ENCODE results near the gene ZNF816. TPM values are rescaled to one million over a fixed set of nuclear protein-coding genes. Genes with fewer than 3 reads are reported as not detected.
"Not testable (repeated sequence)": the region's sequence is repeated elsewhere in the genome, so short reads cannot be mapped to it uniquely, and the experiment has no call there.

The ZNF816 gene
- polyA plus RNA-seq, 1 donor, result 18.3 TPM

DNA sequence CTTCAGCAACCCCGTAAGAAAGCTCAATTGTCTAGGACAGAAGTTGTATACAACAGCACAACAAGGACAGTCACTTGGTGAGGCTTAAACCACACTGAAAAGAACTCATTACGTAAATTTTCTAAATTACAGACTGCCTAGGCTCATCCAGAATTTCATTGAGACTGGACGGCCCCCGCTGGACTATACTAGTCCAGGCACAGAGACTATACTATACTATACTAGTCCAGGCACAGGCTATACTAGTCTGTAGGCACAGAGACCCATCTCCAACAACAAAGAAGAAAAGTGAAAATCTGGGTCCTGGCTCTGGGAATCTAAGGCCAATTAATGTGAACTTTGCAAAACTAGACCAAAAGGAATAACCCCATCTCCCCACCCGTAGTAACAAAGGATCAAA lies 700 bp downstream of the ZNF816 start:
- DNase-seq, result no peak

DNA sequence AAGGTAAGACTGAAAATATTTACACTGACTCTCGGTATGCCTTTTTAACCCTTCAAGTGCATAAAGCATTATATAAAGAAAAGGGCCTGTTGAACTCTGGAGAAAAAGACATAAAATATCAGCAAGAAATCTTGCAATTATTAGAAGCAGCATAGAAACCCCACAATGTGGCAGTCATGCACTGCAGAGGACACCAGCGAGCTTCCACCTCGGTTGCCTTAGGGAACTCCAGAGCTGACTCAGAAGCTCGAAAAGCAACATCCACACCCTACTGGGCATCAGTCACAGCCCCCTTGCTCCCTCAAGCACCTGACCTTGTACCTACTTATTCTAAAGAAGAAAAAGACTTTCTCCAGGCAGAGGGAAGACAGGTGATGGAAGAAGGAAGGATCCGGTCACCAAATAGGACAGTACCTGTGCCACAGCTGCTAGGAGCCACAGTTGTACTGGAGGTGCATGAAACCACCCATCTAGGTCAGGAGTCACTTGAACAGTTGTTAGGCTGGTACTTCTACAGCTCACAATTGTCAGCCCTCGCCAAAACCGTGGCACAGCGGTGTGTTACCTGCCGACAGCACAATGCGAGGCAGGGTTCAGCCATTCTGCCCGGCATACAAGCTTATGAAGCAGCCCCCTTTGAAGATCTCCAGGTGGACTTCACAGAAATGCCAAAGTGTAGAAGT lies 2.9 kb downstream of the ZNF816 start:
- DNase-seq, result no peak

DNA sequence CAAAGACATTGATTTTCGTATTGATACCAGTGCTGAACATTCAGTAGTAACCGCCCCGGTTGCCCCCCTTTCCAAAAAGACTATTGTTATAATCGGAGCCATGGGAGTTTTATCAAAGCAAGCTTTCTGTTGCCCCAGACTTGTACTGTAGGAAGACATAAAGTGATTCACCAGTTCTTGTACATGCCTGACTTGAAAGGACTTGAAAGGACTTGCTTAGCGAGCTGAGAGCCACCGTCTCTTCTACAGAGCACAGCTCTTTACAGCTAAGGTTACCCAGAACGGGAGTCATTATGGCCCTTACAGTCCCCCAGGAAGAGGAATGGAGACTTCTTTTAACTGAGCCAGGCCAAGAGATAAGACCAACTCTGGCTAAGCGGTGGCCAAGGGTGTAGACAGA lies 5.1 kb downstream of the ZNF816 start:
- DNase-seq, result no peak

DNA sequence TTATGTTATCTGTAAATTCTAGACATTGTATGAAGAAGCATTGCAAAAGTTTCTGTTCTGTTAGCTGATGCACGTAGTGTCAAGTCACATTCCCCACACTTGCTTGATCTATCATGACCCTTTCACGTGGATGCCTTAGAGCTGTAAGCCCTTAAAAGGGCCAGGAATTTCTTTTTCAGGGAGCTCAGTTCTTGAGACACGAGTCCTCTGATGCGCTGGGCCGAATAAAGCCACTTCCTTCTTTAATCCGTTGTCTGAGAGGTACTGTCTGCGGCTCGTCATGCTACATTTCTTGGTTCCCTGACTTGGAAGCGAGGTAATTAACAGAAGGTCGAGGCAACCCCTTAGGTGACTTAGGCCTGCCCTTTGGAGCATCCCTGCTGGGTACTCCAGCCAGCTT lies 5.8 kb downstream of the ZNF816 start:
- no peak for DNase-seq

DNA sequence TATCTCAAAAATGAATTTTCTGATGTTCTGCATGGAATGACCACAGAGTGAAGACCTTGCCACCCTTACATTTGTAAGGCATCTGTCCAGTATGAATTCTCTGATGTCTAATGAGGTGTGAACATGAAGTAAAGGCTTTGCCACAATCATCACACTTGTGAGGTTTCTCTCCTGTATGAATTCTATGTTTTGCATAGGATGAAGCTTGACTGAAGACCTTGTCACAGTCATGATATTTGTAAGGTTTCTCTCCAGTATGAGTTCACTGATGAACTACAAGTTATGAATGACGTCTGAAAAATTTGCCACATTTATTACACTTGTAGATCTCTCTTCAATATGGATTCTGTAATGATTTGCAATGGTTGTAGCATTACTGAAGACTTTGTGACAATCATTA lies 13.3 kb downstream of the ZNF816 start:
- DNase-seq, result no peak

DNA sequence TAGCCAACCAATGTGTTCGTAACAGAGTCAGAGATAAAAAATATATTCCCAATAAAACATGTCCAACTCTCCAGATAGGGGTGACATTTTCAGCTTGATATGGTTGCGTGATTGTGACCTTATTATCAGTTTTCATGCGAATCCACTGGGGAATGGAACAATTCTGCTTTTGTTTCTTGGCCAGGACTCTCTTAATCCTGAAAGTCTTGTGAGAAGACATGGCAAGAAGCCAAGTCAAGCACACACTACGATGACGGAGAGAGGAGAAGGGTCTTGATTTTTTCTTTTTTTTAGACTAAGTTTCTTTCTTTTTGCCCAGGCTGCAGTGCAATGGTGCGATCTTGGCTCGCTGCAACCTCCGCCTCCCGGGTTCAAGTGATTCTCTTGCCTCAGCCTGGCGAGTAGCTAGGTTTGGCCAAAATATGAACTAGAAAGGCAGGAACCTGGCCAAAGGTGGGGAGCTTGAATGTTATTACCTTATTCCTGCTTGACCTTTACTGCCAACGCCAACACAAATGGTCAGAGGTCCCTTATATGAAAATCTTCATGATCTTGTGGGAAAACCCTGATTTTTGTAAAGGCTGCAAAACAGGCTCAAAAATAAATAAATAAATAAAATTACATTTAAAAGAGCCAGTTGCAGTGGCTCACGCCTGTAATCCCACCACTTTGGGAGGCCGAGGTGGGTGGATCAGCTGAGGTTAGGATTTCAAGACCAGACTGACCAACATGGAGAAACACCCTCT lies 14.5 kb downstream of the ZNF816 start:
- no peak for DNase-seq

DNA sequence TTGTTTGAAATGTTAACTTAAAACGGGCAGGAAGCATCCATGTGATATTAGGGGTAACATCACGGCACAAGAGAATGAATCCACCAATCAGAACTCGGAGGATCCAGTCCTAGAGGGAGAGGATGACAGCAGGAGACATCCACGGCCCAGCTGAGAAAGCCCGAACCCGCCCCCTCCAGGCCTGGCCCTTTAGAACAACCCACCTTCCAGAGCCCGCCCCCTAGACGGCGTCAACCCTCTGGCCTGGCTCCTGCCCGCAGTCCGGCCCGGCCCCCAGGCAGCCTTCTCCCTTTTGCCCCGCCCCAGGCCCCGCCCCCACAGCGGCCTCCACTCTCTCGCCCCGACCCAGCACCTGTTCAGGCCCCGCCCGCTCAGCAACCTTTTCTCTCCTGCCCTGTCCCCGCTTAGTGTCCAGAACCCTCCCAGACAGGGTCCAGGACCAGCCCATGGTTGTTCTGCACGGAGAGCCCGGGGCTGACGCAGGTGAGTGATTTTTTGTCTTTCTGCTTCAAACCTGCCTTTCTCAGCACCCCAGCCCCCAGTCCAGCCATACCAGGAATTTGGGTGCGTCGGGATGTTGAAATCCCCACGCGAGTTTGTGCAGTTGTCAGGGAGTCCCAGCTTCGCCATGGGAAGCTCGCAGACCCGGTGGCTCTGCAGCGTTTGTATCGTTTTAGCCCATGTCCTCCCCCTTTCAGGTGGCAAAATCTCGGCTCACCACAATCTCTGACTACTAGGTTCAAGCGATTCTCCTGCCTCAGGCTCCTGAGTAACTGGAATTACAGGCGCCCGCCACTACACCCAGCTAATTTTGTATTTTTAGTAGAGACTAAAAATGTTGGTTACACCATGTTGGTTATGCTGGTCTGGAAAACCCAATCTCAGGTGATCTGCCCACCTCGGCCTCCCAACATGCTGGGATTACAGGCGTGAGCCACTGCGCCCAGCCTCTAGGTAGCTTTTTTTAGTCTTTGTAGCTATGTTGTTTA lies 16.1 kb downstream of the ZNF816 start:
- peak; percentile 82 for DNase-seq

DNA sequence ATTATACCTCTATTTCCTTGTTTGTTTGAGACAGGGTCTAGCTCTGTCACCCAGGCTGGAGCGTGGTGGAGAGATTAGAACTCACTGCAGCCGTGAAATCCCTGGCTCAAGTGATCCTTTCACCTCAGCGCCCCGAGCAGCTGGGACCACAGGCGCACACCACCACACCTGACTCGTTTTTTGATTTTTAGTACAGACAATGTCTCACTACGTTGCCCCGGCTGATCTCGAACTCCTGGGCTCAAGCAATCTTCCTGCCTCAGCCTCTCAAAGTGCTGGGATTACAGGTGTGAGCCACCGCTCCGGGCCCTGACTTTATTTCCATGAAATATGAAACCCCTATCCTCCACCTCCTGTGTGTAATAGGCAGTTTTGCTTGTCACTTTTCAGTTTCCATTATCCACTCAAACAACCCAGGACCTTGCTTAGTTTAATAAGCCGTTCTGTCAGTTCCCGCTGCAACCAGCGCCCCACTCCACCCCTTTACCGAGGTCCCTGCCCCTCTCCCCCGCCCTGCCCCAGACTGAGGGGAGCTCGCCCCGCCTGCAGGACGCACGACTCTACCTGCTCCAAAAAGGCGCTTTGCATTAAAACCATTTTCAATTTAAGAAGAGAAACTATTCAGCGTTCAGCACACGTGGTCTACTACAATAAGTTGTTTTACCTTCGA lies 16.9 kb downstream of the ZNF816 start:
- no peak for DNase-seq

DNA sequence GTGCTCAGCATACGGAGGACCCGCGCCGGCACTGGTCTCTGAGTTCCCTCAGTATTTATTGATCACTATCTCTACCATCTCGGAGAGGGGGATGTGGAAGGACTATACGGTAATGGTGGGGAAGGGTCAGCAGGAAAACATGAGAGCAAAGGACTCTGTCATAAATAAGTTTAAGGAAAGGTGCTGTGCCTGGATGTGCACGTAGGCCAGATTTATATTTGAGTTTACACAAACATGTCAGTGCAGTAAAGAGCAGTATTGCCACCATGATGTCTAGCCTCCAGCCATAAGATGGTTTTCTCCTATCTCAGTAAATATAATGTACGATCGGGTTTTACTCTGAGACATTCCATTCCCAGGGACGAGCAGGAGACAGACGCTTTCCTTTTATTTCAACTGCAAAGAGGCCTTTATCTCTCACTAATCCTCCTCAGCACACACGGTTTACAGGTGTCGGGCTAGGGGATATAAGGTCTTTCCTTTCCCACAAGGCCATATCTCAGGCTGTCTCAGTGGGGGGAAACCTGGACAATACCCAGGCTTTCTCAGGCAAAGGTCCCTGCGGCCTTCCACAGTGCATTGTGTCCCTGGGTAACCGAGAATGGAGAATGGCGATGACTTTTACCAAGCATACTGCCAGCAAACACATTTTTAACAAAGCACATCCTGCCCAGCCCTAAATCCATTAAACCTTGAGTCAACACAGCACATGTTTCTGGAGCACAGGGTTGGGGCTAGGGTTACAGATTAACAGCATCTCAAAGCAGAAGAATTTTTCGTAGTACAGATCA lies 17.8 kb downstream of the ZNF816 start:
- not testable (repeated sequence) for DNase-seq

DNA sequence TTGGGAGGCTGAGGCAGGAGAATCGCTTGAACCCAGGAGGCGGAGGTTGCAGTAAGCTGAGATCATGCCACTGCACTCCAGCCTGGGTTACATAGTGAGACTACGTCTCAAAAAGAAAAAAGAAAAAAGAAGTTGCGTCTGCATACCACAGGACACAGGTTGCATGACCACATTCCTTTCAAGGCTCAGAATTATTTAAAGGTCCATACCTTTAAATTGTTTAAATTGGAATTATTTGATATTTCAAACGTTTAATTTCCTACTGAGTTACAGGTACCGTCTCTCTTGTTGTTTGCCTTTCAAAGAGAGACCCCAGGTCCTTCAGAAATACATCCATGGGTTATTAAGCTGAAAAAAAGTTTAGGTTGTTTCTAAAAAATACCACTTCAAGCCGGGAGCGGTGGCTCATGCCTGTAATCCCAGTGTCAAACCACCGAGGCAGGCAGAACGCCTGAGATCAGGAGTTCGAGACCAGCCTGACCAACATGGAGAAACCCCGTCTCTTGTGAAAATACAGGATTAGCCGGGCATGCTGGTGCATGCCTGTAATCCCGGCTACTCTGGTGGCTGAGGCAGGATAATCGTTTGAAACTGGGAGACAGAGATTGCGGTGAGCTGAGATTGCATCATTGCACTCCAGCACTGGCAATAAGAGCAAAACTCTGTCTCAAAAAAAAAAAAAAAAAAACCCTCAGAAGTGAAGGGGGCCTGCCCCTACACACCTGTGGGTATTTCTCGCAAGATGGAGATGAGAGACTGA lies 18.6 kb downstream of the ZNF816 start:
- DNase-seq, result no peak

DNA sequence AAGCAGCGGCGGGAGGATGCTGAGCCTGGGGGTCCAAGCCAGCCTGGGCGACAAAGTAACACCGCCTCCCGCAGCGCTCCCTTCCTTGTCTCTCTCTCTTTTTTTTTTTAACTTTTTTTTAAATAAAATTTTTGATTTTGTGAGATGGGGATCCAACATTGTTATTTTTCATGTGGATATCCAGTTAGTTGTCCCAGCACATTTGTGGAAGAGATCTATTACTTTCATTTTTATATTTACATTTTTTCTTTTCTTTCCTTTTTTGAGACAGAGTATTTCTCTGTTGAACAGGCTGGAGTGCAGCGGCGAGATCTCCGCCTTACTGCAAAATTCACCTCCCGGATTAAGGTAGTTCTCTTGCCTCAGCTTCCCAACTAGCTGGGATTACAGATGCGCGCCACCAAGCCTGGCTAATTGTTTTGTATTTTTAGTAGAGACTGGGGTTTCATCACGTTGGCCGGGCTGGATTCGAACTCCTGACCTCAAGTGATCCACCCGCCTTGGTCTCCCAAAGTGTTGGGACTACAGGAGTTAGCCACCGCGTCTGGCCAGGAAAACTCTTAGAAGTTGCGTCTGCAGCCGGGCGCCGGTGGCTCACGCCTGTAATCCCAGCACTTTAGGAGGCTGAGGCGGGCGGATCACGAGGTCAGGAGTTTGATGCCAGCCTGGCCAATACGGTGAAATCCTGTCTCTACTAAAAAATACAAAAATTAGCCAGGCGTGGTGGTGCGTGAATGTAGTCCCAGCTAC lies 19.4 kb downstream of the ZNF816 start:
- no peak for DNase-seq

DNA sequence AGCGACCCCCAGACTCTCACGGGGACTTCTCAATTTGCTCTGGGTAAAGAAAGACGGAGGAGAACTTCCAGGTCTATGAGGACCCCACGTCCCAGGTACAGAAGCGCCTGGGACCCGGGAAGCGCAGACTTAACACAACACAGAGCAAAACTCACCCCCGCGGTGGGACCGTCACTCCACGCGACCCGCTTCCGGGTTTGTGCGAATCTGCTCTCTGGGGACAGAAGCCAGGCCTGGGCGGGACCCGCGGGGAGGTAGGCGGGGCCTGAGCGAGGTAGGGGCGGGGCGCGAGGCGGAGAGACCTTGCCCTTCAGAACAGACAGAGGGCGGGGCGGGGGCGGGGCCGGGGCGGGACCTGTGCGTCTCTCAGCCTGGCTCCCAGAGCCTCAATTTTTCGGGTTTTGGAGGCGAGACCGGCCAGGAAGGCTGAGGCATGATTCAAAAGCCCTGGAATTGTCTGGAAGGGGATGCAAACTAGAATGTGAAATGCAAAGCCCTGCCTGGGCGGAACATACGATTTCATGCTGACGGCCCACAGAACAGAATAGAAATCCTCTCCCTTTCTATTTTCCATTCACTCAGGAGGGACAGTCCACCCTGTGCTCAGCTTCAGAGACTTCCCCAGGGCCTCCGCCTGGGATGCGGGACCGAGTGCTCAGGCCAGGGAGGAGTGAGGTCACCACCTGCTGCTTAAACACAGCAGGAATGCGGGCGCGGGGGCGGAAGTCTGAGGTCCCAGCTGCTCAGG lies 20.1 kb downstream of the ZNF816 start:
- DNase-seq, result peak; percentile 82

DNA sequence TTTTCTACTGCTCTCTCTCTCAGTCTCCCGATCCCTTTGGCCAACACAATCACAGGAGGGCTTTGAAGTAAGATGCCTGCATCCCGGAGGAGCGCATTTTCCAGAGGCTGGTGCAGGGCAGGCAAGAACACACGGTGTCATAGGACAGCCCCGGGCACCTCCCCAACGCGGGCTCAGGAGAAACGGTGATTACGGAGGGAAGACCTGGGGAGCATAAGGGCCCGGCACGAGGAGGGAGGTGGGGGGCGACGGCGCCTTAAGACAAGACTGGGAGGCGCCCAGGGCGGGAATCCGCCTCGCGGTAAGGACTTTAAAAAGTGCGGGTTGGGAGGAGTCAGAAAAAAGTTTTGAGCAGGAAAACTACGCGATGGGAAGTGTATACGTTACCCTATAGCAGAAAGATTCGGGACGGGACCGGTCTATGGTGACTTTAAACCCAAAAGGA lies 20.7 kb downstream of the ZNF816 start:
- DNase-seq, result no peak

DNA sequence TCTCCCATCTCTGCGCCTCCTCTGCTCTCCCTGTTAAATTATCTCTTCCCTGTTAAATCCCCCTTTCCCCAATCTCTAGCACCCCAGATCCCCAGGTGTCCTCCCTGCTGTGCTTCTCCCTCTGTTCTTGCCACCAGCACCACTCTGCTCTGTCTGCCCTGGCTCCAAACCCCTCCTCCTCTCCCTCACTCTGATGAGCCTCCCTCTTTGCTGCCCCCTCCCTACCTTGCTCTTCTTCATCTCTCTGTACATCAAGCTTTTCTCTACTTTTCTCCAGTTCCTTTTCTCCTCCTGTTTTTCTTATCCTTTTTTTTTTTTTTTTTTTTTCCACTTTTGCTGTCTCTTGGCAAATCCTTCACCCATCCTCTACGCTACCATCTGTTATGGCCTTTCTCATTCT lies 21.2 kb downstream of the ZNF816 start:
- DNase-seq, result not testable (repeated sequence)

DNA sequence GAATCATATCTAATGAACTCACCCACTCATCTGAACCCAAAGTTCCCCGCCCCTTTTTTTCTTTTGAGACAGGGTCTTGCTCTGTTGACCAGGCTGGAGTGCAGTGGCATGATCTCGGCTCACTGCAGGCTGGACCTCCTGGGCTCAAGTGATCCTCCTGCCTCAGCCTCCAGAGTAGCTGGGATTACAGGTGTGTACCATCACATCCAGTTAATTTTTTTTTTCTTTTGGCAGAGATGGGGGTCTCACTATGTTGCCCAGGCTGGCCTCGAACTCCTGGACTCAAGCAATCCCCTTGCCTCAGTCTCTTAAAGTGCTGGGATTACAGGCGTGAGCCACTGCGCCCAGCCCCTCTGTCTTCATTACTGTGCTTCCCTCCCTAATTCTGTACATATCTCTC lies 21.8 kb downstream of the ZNF816 start:
- not testable (repeated sequence) for DNase-seq

DNA sequence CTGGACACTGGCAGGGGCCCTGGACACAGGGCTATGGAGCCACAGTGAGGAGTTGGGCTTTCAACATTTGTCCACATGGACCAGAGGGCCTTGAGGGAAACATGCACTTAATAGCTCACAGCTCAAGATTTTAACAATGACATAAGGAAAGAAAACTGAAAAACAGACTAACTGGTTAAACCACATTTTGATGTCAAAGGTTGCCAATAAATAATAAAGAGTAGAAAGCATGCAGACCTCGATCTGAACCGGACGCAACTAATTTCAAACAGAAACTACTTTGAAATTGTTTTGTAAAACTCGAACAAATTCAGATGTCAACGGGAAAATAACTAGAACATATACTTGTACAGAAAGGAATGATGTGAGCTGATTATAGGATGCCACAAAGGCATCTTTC lies 23.9 kb downstream of the ZNF816 start:
- no peak for DNase-seq

DNA sequence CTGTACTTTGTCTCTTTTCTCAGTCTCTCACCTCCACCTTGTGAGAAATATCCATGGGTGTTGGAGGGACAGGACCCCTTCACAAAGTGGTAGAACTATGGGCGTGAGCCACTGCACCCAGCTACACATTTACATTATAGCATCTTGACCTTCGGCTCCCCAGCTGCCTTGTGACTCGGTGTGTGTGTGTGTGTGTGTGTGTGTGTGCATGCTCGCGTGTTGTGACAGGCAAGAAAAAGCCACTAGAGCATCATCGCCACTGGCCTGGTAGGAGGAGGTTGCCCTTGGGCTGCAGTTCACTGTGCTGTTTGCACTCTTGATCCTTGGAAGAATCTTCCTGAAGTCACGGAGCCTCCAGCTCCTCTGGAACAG lies 25.7 kb downstream of the ZNF816 start:
- DNase-seq, result no peak

DNA sequence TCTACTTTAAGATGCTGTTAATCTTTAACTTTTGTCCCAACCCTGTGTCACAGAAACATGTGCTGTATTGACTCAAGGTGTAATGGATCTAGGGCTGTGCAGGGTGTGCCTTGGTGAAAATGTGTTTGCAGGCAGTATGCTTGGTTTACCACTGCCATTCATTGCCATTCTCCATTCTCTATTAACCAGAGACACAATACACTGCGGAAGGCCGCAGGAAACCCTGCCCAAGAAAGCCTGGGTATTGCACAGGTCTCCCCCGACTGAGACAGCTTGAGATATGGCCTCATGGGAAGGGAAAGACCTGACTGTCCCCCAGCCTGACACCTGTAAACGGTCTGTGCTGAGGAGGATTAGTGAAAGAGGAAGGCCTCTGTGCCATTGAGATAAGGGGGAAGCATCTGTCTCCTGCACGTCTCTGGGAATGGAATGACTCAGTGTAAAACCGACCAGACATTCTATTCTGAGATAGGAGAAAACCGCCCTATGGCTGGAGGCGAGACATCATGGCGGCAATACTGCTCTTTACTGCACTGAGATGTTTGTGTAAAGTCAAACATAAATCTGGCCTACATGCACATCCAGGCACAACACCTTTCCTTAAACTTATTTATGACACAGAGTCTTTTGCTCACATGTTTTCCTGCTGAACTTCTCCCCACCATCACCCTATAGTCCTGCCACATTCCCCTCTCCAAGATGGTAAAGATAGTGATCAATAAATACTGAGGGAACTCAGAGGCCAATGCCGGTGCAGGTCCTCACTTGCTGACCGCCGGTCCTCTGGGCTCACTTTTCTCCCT lies 26.3 kb downstream of the ZNF816 start:
- no peak for DNase-seq

Measured in left kidney (tissue), 2 donors.